ENCODE measurements around the gene BLCAP.

GRCh38 chr20:37502654-37503053 is 25.0 kb downstream of the BLCAP start:
- TF ChIP-seq, protein P1, sequence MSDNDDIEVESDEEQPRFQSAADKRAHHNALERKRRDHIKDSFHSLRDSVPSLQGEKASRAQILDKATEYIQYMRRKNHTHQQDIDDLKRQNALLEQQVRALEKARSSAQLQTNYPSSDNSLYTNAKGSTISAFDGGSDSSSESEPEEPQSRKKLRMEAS (IDR thresholded peaks at IDR 0.05) = no peak
- TF ChIP-seq, protein P2, sequence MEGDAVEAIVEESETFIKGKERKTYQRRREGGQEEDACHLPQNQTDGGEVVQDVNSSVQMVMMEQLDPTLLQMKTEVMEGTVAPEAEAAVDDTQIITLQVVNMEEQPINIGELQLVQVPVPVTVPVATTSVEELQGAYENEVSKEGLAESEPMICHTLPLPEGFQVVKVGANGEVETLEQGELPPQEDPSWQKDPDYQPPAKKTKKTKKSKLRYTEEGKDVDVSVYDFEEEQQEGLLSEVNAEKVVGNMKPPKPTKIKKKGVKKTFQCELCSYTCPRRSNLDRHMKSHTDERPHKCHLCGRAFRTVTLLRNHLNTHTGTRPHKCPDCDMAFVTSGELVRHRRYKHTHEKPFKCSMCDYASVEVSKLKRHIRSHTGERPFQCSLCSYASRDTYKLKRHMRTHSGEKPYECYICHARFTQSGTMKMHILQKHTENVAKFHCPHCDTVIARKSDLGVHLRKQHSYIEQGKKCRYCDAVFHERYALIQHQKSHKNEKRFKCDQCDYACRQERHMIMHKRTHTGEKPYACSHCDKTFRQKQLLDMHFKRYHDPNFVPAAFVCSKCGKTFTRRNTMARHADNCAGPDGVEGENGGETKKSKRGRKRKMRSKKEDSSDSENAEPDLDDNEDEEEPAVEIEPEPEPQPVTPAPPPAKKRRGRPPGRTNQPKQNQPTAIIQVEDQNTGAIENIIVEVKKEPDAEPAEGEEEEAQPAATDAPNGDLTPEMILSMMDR (IDR thresholded peaks at IDR 0.05; ENCODE audit: low read depth, low read length, missing input control) = no peak
- TF ChIP-seq RAD21 (IDR thresholded peaks at IDR 0.05) (no peak), TAF1 (conservative IDR thresholded peaks at IDR 0.05) (no peak), GABPA (IDR thresholded peaks at IDR 0.05 in 1 of 2, conservative IDR thresholded peaks at IDR 0.05 in 1 of 2) (no peak), FOXA1 (IDR thresholded peaks at IDR 0.05) (no peak), EGR1 (IDR thresholded peaks at IDR 0.05; ENCODE audit: low read depth in 2 of 2) (no peak), REST (IDR thresholded peaks at IDR 0.05) (no peak), YY1 (IDR thresholded peaks at IDR 0.05) (no peak), ATF3 (IDR thresholded peaks at IDR 0.05) (no peak)
- TF ChIP-seq, protein P3, sequence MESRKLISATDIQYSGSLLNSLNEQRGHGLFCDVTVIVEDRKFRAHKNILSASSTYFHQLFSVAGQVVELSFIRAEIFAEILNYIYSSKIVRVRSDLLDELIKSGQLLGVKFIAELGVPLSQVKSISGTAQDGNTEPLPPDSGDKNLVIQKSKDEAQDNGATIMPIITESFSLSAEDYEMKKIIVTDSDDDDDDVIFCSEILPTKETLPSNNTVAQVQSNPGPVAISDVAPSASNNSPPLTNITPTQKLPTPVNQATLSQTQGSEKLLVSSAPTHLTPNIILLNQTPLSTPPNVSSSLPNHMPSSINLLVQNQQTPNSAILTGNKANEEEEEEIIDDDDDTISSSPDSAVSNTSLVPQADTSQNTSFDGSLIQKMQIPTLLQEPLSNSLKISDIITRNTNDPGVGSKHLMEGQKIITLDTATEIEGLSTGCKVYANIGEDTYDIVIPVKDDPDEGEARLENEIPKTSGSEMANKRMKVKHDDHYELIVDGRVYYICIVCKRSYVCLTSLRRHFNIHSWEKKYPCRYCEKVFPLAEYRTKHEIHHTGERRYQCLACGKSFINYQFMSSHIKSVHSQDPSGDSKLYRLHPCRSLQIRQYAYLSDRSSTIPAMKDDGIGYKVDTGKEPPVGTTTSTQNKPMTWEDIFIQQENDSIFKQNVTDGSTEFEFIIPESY (IDR thresholded peaks at IDR 0.05) = no peak

Measured in liver (tissue), 3 donors.